GM03348 (cell line): ENCODE results near the gene CAMK4.

Experiments used
- DNase-seq: peaks from one replicate; pipeline ENCODE4 v3.0.0; 2012; ENCODE audit warnings: low spot score

CAMK4 gene

GRCh38 chr5:111432883-111433536, 208.8 kb downstream of the CAMK4 start:
- peak; percentile 18 for DNase-seq

- no peak for DNase-seq
Measured at GRCh38 chr5:111434800-111435199, 210.6 kb downstream of the CAMK4 start.

- DNase-seq = peak; percentile 32
Measured at GRCh38 chr5:111439473-111440075, 215.4 kb downstream of the CAMK4 start.

GRCh38 chr5:111447099-111447498, 222.9 kb downstream of the CAMK4 start:
- no peak for DNase-seq

- DNase-seq = no peak
Measured at GRCh38 chr5:111447822-111448221, 223.6 kb downstream of the CAMK4 start.

- DNase-seq = peak; percentile 35
Measured at GRCh38 chr5:111453295-111453694, 229.1 kb downstream of the CAMK4 start.

- peak; percentile 23 for DNase-seq
Measured at GRCh38 chr5:111453747-111454146, 229.6 kb downstream of the CAMK4 start.

GRCh38 chr5:111454198-111454622, 230.0 kb downstream of the CAMK4 start:
- no peak for DNase-seq

GRCh38 chr5:111454776-111455175, 230.6 kb downstream of the CAMK4 start:
- DNase-seq = no peak

- peak; percentile 66 for DNase-seq
Measured at GRCh38 chr5:111461255-111461671, 237.1 kb downstream of the CAMK4 start.

GRCh38 chr5:111461934-111462333, 237.8 kb downstream of the CAMK4 start:
- DNase-seq = no peak

GRCh38 chr5:111463311-111463710, 239.1 kb downstream of the CAMK4 start:
- no peak for DNase-seq

GRCh38 chr5:111469293-111469896, 245.2 kb downstream of the CAMK4 start:
- DNase-seq = no peak

- no peak for DNase-seq
Measured at GRCh38 chr5:111469903-111470302, 245.7 kb downstream of the CAMK4 start.

GRCh38 chr5:111472096-111472495, 247.9 kb downstream of the CAMK4 start:
- no peak for DNase-seq

GRCh38 chr5:111472579-111472978, 248.4 kb downstream of the CAMK4 start:
- no peak for DNase-seq

- DNase-seq = peak; percentile 13
Measured at GRCh38 chr5:111478266-111478665, 254.1 kb downstream of the CAMK4 start.

- DNase-seq = no peak
Measured at GRCh38 chr5:111478898-111479297, 254.7 kb downstream of the CAMK4 start.

GRCh38 chr5:111480346-111480745, 256.2 kb downstream of the CAMK4 start:
- DNase-seq = no peak

GRCh38 chr5:111486055-111486454, 261.9 kb downstream of the CAMK4 start:
- peak; percentile 12 for DNase-seq

GRCh38 chr5:111486926-111487325, 262.7 kb downstream of the CAMK4 start:
- DNase-seq = no peak

GRCh38 chr5:111488353-111488752, 264.2 kb downstream of the CAMK4 start:
- no peak for DNase-seq

- no peak for DNase-seq
Measured at GRCh38 chr5:111493031-111493430, 268.8 kb downstream of the CAMK4 start.
